Vagina (tissue), 2 donors: ENCODE results near the gene NT5C1B.

Source experiments
- POLR2A ChIP-seq, 2 donors: fragments of 450-650 bp; IDR thresholded peaks; one replicate each; pipeline ENCODE4 v1.6.1; 2017; ENCODE audit warnings: antibody characterized with exemption in 2 of 2, mild to moderate bottlenecking in 2 of 2, moderate library complexity in 2 of 2
- POLR2AphosphoS5 ChIP-seq, 2 donors: sonication (generic); formaldehyde crosslinking; IDR thresholded peaks; one replicate each; pipeline ENCODE4 v1.9.0; 2017; ENCODE audit warnings: antibody characterized with exemption in 2 of 2, mild to moderate bottlenecking in 2 of 2, low read depth in 1 of 2; ENCODE audit not compliant: insufficient read depth in 1 of 2
- TF ChIP-seq, protein P1 (sequence below), 3 experiments: fragments of 450-650 bp in 2 of 3; fragments of 200-600 bp in 1 of 3; sonication (generic) in 1 of 3; IDR thresholded peaks; one replicate each; pipeline ENCODE4 v1.5.1; 2017 to 2019; ENCODE audit warnings: antibody characterized with exemption in 3 of 3, mild to moderate bottlenecking in 2 of 3, moderate library complexity in 2 of 3

- TF ChIP-seq, protein P1, sequence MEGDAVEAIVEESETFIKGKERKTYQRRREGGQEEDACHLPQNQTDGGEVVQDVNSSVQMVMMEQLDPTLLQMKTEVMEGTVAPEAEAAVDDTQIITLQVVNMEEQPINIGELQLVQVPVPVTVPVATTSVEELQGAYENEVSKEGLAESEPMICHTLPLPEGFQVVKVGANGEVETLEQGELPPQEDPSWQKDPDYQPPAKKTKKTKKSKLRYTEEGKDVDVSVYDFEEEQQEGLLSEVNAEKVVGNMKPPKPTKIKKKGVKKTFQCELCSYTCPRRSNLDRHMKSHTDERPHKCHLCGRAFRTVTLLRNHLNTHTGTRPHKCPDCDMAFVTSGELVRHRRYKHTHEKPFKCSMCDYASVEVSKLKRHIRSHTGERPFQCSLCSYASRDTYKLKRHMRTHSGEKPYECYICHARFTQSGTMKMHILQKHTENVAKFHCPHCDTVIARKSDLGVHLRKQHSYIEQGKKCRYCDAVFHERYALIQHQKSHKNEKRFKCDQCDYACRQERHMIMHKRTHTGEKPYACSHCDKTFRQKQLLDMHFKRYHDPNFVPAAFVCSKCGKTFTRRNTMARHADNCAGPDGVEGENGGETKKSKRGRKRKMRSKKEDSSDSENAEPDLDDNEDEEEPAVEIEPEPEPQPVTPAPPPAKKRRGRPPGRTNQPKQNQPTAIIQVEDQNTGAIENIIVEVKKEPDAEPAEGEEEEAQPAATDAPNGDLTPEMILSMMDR (IDR thresholded peaks at IDR 0.05) = peak; percentile 71 to 83 (median 78)
- TF ChIP-seq POLR2AphosphoS5 (IDR thresholded peaks at IDR 0.05; ENCODE audit: insufficient read depth in 1 of 2, low read depth in 1 of 2) (no peak), POLR2A (IDR thresholded peaks at IDR 0.05) (no peak)
Measured at GRCh38 chr2:18520451-18521425, 68.6 kb downstream of the NT5C1B start.
